ENCODE data around the gene MYBPC2. TPM values are rescaled to one million over a fixed set of nuclear protein-coding genes. Genes with fewer than 3 reads are reported as not detected.

Gene MYBPC2
- total RNA-seq, 1 experiment from 2014 or later, result not detected

GRCh38 chr19:50500753-50501151 lies 68.1 kb downstream of the MYBPC2 start:
- ChIA-PET POLR2A (ENCODE audit: low non-redundant PET) (no interaction called here), CTCF (no interaction called here)
- Histone ChIP-seq H3K36me3 (ENCODE audit: insufficient read depth, low read length, poor library complexity, severe bottlenecking) (no peaks in the 10 kb centered on the region), H3K27me3 (replicated peaks; ENCODE audit: insufficient read depth, low read depth, low read length, poor library complexity) (peaks cover 27% of the 10 kb centered on the region), H3K4me3 (ENCODE audit: low read depth, low read length, poor library complexity, severe bottlenecking) (no peak overlapping the region), H3K9me3 (ENCODE audit: low read depth, low read length, poor library complexity, severe bottlenecking) (no peaks in the 10 kb centered on the region), H3K4me1 (ENCODE audit: insufficient read depth, low read length, poor library complexity, severe bottlenecking) (no peaks in the 10 kb centered on the region), H3K27ac (ENCODE audit: low read depth, low read length, poor library complexity, severe bottlenecking) (no peak overlapping the region)
- DNase-seq (ENCODE audit: low spot score), result no peak
- TF ChIP-seq CTCF (conservative IDR thresholded peaks at IDR 0.05; ENCODE audit: low read depth, low read length) (no peak), EZH2 (IDR thresholded peaks at IDR 0.05; ENCODE audit: borderline replicate concordance, low read depth, low read length, poor library complexity, severe bottlenecking) (no peak)
- intact Hi-C loops (cut with micrococcal nuclease; ENCODE audit: unreplicated experiment), result no loop called here
- no TSS peak for BruUV-seq (replicated peaks)

GRCh38 chr19:50501186-50501567 lies 68.5 kb downstream of the MYBPC2 start:
- Histone ChIP-seq H3K9me3 (ENCODE audit: low read depth, low read length, poor library complexity, severe bottlenecking) (no peaks in the 10 kb centered on the region), H3K4me1 (ENCODE audit: insufficient read depth, low read length, poor library complexity, severe bottlenecking) (no peaks in the 10 kb centered on the region), H3K36me3 (ENCODE audit: insufficient read depth, low read length, poor library complexity, severe bottlenecking) (no peaks in the 10 kb centered on the region), H3K27ac (ENCODE audit: low read depth, low read length, poor library complexity, severe bottlenecking) (no peak overlapping the region), H3K27me3 (replicated peaks; ENCODE audit: insufficient read depth, low read depth, low read length, poor library complexity) (peaks cover 27% of the 10 kb centered on the region), H3K4me3 (ENCODE audit: low read depth, low read length, poor library complexity, severe bottlenecking) (no peak overlapping the region)
- intact Hi-C loops (cut with micrococcal nuclease; ENCODE audit: unreplicated experiment), result no loop called here
- no peak for DNase-seq (ENCODE audit: low spot score)
- POLR2A ChIA-PET (ENCODE audit: low non-redundant PET), result no interaction called here
- no TSS peak for BruUV-seq (replicated peaks)
- TF ChIP-seq CTCF (conservative IDR thresholded peaks at IDR 0.05; ENCODE audit: low read depth, low read length) (no peak), EZH2 (IDR thresholded peaks at IDR 0.05; ENCODE audit: borderline replicate concordance, low read depth, low read length, poor library complexity, severe bottlenecking) (no peak)
- CTCF ChIA-PET, result no interaction called here

DNA sequence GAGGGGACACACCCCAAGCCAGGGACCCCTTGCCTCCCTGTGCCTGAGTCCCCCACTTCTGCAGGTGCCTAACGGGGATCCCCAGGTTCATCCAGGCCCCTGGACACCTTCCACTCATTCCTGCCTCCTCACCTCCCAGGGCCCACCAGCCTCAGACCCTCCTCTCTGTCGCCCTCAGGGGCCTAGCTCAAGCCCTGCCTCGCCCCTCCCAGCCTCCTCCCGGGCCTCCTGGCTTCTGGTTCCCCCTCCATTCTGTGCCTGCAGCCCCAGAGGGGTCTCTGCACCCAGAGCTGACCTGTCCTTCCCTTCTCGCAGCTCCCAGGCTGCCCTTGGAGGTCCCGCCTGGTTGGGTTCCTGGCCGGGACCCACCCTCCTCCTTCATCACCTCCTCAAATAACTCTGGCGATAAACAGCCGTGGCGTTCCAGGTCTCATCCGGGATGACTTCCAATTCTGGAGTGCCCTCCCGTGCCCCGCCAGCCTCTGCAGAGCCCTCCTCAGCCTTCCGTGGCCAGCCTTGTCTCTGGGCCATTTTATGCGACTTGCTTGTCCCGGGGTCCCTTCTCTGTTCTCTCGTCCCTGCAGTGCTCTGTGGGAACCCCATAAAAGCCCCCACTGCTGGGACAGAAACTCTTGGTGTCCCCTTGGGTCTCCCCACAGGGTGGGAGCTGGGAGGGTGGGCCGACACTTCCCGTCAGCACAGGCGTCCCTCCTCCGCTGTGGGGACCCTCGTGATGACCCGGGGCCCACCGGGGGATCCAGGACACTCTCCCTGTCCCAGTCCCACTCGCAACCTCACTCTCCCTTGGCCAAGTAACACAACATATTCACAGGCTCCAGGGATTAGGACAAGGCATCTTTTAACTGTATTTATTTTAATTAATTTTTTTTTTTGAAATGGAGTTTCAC lies 69.1 kb downstream of the MYBPC2 start:
- no peak overlapping the region for H3K27ac ChIP-seq (ENCODE audit: low read depth, low read length, poor library complexity, severe bottlenecking)
- POLR2A ChIA-PET (ENCODE audit: low non-redundant PET), result no interaction called here
- CTCF ChIA-PET, result no interaction called here
- no peaks in the 10 kb centered on the region for H3K9me3 ChIP-seq (ENCODE audit: low read depth, low read length, poor library complexity, severe bottlenecking)
- no TSS peak for BruUV-seq (replicated peaks)
- H3K4me1 ChIP-seq (ENCODE audit: insufficient read depth, low read length, poor library complexity, severe bottlenecking), result no peaks in the 10 kb centered on the region
- intact Hi-C loops (cut with micrococcal nuclease; ENCODE audit: unreplicated experiment), result no loop called here
- no peak for DNase-seq (ENCODE audit: low spot score)
- no peaks in the 10 kb centered on the region for H3K36me3 ChIP-seq (ENCODE audit: insufficient read depth, low read length, poor library complexity, severe bottlenecking)
- no peak overlapping the region for H3K4me3 ChIP-seq (ENCODE audit: low read depth, low read length, poor library complexity, severe bottlenecking)
- H3K27me3 ChIP-seq (replicated peaks; ENCODE audit: insufficient read depth, low read depth, low read length, poor library complexity), result peaks cover 27% of the 10 kb centered on the region
- no peak for TF ChIP-seq CTCF (conservative IDR thresholded peaks at IDR 0.05; ENCODE audit: low read depth, low read length)
- no peak for TF ChIP-seq EZH2 (IDR thresholded peaks at IDR 0.05; ENCODE audit: borderline replicate concordance, low read depth, low read length, poor library complexity, severe bottlenecking)

Data from A673 (cell line).